Pancreas (tissue), 10 donors: ENCODE data around the gene ASS1. TPM values are rescaled to one million over a fixed set of nuclear protein-coding genes. Genes with fewer than 3 reads are reported as not detected.
"Not testable (repeated sequence)": the region's sequence is repeated elsewhere in the genome, so short reads cannot be mapped to it uniquely, and the experiment has no call there.

Source experiments
- ATAC-seq, 4 donors: fragments of 200-7000 bp; cut with Tn5 transposase; one replicate each; pipeline versions ENCODE4 v1.8.0 to v1.9.1; 2020; ENCODE audit warnings: mild to moderate bottlenecking in 4 of 4, moderate library complexity in 4 of 4
- DNase-seq, 6 donors: peaks; one replicate each; pipeline ENCODE4 v3.0.0-alpha.2; 2020
- FAIRE-seq: peaks from 2 replicates; lab custom pipeline; 2012; peaks lifted over from hg19 to GRCh38; lab: Jason Lieb, UNC
- H3K27ac ChIP-seq, 4 donors: fragments of 200-600 bp; sonication (generic); 1 replicate in 3 of 4; 2 replicates in 1 of 4; pipeline versions ENCODE4 v1.5.0 to v1.8.0; 2020
- H3K27me3 ChIP-seq, 4 donors: fragments of 200-600 bp; one replicate each; pipeline ENCODE4 v1.8.0; 2021
- H3K36me3 ChIP-seq, 3 donors: fragments of 200-600 bp; sonication (generic) in 1 of 3; one replicate each; pipeline versions ENCODE4 v1.5.0 to v1.8.0; 2020 to 2021
- H3K4me1 ChIP-seq, 3 donors: fragments of 200-600 bp; one replicate each; pipeline ENCODE4 v1.8.0; 2021
- H3K4me3 ChIP-seq, 4 donors: fragments of 200-600 bp; sonication (generic) in 2 of 4; one replicate each; pipeline versions ENCODE4 v1.5.0 to v1.8.0; 2020 to 2021
- H3K9me3 ChIP-seq, 4 donors: fragments of 200-600 bp; one replicate each; pipeline ENCODE4 v1.8.0; 2021
- WGBS, 2 donors: extraction: QIAGEN DNeasy Blood & Tissue Kit; methylation state at CpG; one replicate each; pipeline ENCODE4 v1.1.7; 2013; 5-methylcytosine and 5-hydroxymethylcytosine counted together
- intact Hi-C, 3 donors: fragments of 100-400 bp; cut with DNase I; formaldehyde crosslinking; loops; one replicate each; pipeline versions ENCODE4 v1.11.1 to v1.14.2; 2022
- polyA plus RNA-seq, 2 donors: library from polyadenylated mRNA; stranded (reverse); fragments of 200-250 nt; gene quantifications; one replicate each; pipeline ENCODE4 v1.2.3, GENCODE V29; 2013
- total RNA-seq, 6 donors: library from RNA; stranded (reverse); fragmentation: NEBNext Ultra II Directional in 4 of 6; extraction: Animal tissue kit (Norgen Biotek cat#: 25700) in 4 of 6; gene quantifications; one replicate each; pipeline versions ENCODE4 v1.2.1 to v1.2.4, GENCODE V29; 2021 to 2023
- TF ChIP-seq, protein P1 (sequence below), 4 donors: fragments of 200-600 bp; sonication (generic) in 3 of 4; IDR thresholded peaks; one replicate each; pipeline versions ENCODE4 v1.5.0 to v1.8.0; 2021; ENCODE audit warnings: antibody characterized with exemption in 4 of 4
- donor health status: healthy with polysubstance abuse.
- donor health status: DM: no; HTN: no; CAD: no; lungs with moderate emphysema.
- donor health status: DM: no; HTN: no; CAD: no.
- donor health status: control.
- donor health status: control.
- donor health status: Bipolar disorder and iron deficiency.
- donor health status: DM: yes; HTN: yes; CAD: no.
- donor health status: DM: no; HTN: no; CAD: no.
- donor health status: DM: no; HTN: no; CAD: no.
- donor health status: DM: yes; HTN: yes; CAD: no.

Gene ASS1
- total and polyA plus RNA-seq, 8 donors, result 19.3 to 71.4 (median 27.1) TPM

DNA sequence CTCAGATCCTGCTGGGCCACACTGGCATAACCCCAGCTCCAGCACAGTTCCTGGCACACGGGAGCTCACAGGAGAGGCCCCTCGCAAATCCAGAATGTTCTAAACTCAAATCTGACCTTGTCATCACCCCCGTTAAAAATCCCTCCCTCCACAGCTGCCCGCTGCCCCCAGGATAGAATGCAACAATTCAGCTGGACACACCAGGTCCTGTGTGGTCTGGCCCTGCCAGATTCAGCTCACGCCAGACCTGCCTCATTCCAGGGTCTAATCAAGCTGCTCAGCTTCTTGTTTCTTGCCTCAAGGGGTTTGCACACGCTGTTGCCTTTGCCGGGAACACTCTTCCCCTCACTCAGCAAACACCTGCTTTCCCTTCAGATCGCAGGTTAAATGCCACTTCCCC is 45.0 kb upstream of the ASS1 start:
- FAIRE-seq, result no peak
- H3K27ac ChIP-seq, result no peak overlapping the region
- no peaks in the 10 kb centered on the region for H3K9me3 ChIP-seq
- no peaks in the 10 kb centered on the region for H3K36me3 ChIP-seq
- intact Hi-C loops, result no loop called here
- no peaks in the 10 kb centered on the region for H3K4me1 ChIP-seq
- whole genome bisulfite sequencing, 2 donors, result 60 to 61% methylated on average over 8 of the region's 8 CpGs
- no peak overlapping the region for H3K4me3 ChIP-seq
- no peak for DNase-seq
- no peak for ATAC-seq
- no peaks in the 10 kb centered on the region for H3K27me3 ChIP-seq
- TF ChIP-seq, protein P1, sequence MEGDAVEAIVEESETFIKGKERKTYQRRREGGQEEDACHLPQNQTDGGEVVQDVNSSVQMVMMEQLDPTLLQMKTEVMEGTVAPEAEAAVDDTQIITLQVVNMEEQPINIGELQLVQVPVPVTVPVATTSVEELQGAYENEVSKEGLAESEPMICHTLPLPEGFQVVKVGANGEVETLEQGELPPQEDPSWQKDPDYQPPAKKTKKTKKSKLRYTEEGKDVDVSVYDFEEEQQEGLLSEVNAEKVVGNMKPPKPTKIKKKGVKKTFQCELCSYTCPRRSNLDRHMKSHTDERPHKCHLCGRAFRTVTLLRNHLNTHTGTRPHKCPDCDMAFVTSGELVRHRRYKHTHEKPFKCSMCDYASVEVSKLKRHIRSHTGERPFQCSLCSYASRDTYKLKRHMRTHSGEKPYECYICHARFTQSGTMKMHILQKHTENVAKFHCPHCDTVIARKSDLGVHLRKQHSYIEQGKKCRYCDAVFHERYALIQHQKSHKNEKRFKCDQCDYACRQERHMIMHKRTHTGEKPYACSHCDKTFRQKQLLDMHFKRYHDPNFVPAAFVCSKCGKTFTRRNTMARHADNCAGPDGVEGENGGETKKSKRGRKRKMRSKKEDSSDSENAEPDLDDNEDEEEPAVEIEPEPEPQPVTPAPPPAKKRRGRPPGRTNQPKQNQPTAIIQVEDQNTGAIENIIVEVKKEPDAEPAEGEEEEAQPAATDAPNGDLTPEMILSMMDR (IDR thresholded peaks at IDR 0.05), result no peak

DNA sequence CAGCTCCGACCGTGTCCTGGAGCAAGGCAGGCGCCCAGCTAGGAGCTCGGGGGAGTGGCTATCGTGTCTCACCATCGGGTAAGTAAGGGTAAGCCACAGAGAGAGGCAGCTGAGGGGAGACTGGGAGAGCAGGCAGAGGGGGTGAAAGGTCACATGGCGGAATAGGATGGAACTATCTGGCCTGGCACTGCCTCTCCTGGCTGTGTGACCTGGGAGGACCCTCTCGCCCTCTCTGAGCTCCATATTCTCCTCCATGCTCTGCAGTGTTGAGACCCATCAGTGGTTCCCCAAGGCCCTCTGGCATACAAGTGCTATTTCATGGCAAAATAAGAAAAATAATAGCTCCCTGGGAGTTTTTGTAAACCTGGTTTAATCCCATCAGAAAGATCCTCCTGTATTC is 43.9 kb upstream of the ASS1 start:
- TF ChIP-seq, protein P1 (IDR thresholded peaks at IDR 0.05), result no peak
- 82 to 86% methylated on average over 8 of the region's 8 CpGs for WGBS, 2 donors
- no peaks in the 10 kb centered on the region for H3K27me3 ChIP-seq
- no peak overlapping the region for H3K27ac ChIP-seq
- ATAC-seq (no peak), DNase-seq (no peak), FAIRE-seq (no peak)
- intact Hi-C loops, result no loop called here
- H3K9me3 ChIP-seq, result no peaks in the 10 kb centered on the region
- H3K4me3 ChIP-seq, result no peak overlapping the region
- H3K36me3 ChIP-seq, result no peaks in the 10 kb centered on the region
- H3K4me1 ChIP-seq, result no peaks in the 10 kb centered on the region

DNA sequence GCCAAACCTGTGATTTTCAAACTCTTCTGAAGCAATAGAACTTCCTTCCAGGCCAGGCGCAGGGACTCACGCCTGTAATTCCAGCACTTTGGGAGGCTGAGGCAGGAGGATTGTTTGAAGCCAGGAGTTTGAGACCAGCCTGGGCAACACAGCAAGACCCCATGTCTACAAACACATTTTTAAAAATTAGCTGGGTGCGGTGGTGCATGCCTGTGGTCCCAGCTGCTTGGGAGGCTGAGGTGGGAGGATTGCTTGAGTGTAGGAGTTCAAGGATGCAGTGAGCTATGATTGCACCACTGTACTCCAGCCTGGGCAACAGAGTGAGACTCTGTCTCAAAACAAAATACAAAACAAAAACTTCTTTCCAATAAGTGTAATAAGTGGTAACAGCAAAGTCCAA is 43.0 kb upstream of the ASS1 start:
- DNase-seq, intact Hi-C loops, ATAC-seq, H3K36me3 ChIP-seq, H3K27me3 ChIP-seq, H3K4me3 ChIP-seq, H3K9me3 ChIP-seq, FAIRE-seq, H3K27ac ChIP-seq, H3K4me1 ChIP-seq: not testable (repeated sequence)
- WGBS, 2 donors, result 79 to 83% methylated on average over 3 of the region's 3 CpGs

DNA sequence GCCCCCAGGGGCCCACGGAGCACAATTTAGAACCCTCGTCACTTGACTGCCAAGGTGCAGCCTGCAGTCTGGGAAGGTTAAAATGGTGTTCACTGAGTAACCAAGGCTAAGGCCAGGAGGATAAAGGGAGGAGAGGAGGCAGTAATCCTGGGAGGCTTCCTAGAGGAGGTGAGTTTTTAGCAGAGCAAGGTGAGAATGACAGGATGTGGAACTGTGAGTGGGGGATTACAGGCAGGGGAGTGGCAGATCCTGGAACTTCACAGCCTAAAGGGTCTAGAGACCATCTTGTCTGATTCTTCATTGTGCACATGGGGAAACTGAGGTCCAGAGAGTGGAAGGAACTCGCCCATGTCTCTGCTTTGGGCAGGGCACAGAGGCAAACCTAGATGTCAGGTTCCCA is 42.5 kb upstream of the ASS1 start:
- 82 to 88% methylated on average over 3 of the region's 3 CpGs for WGBS, 2 donors
- TF ChIP-seq, protein P1 (IDR thresholded peaks at IDR 0.05), result no peak
- Histone ChIP-seq H3K9me3 (no peaks in the 10 kb centered on the region), H3K4me1 (no peaks in the 10 kb centered on the region), H3K27ac (no peak overlapping the region), H3K36me3 (no peaks in the 10 kb centered on the region), H3K27me3 (no peaks in the 10 kb centered on the region), H3K4me3 (no peak overlapping the region)
- intact Hi-C loops, result no loop called here
- FAIRE-seq (no peak), DNase-seq (no peak), ATAC-seq (no peak)

DNA sequence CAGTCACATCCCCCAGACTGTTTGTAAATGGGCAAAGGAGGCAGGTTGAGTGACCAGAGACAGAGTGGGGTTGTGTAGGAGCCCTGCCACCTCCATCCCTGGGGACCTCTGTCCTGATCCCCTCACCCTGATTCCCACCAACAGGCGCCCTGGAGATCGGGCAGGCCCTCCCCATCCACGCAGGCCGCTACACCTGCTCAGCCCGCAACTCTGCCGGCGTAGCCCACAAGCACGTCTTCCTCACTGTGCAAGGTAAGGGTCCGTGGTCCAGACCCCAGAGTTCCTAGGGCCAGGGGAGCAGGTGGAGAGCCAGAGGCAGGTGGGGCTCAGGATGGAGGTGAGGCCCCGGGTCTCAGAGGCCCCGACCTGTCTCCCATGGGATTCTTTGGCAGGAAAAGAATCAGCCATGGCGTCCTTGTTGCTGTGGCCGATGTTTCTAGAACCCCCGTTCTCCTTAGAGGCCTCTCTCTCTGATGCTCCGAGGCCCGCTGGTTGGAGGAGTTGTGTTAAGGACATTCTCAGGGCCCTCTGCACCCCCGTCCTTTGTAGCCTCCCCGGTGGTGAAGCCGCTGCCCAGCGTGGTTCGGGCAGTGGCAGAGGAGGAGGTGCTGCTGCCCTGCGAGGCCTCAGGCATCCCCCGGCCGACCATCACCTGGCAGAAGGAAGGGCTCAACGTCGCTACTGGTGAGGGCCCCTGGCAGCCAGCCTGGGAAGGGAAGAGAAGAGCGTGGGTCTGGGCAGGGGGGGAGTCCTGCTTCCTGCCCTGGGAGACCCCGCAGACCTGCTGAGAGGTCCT is 41.9 kb upstream of the ASS1 start:
- Histone ChIP-seq H3K4me1 (no peaks in the 10 kb centered on the region), H3K4me3 (no peak overlapping the region), H3K36me3 (no peaks in the 10 kb centered on the region), H3K9me3 (no peaks in the 10 kb centered on the region), H3K27me3 (no peaks in the 10 kb centered on the region), H3K27ac (no peak overlapping the region)
- TF ChIP-seq, protein P1 (IDR thresholded peaks at IDR 0.05), result no peak
- WGBS, 2 donors, result 64 to 79% methylated on average over 28 of the region's 28 CpGs
- no peak for ATAC-seq
- FAIRE-seq, result no peak
- intact Hi-C loops, result no loop called here
- DNase-seq, result no peak
